NCI-H460 (cell line): ENCODE results near the gene CFTR. TPM values are rescaled to one million over a fixed set of nuclear protein-coding genes. Genes with fewer than 3 reads are reported as not detected.
"Not testable (repeated sequence)": the region's sequence is repeated elsewhere in the genome, so short reads cannot be mapped to it uniquely, and the experiment has no call there.

Source experiments
- DNase-seq: peaks from one replicate; pipeline ENCODE4 v3.0.0-alpha.2; 2016; ENCODE audit warnings: low read depth; ENCODE audit errors: extremely low read depth
- polyA plus RNA-seq: library from polyadenylated mRNA; depleted of rRNA; stranded (reverse); fragments of >200 nt; gene quantifications from 2 replicates; pipeline ENCODE4 v1.2.3, GENCODE V29; 2014; cell fraction: nucleus; rRNA removed
- total RNA-seq: library from RNA; depleted of rRNA; stranded (reverse); fragments of >200 nt; shearing (Covaris generic); gene quantifications from 2 replicates; pipeline ENCODE4 v1.2.3, GENCODE V29; 2014; rRNA removed

Gene CFTR
- not detected in 2 replicates for total RNA-seq
- polyA plus RNA-seq = not detected in 2 replicates

DNA sequence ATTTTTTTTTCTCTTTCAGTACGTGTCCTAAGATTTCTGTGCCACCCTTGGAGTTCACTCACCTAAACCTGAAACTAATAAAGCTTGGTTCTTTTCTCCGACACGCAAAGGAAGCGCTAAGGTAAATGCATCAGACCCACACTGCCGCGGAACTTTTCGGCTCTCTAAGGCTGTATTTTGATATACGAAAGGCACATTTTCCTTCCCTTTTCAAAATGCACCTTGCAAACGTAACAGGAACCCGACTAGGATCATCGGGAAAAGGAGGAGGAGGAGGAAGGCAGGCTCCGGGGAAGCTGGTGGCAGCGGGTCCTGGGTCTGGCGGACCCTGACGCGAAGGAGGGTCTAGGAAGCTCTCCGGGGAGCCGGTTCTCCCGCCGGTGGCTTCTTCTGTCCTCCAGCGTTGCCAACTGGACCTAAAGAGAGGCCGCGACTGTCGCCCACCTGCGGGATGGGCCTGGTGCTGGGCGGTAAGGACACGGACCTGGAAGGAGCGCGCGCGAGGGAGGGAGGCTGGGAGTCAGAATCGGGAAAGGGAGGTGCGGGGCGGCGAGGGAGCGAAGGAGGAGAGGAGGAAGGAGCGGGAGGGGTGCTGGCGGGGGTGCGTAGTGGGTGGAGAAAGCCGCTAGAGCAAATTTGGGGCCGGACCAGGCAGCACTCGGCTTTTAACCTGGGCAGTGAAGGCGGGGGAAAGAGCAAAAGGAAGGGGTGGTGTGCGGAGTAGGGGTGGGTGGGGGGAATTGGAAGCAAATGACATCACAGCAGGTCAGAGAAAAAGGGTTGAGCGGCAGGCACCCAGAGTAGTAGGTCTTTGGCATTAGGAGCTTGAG is at the start of gene CFTR:
Gene CFTR (plus strand): TSS at position 801 of the 830 bp plus-strand sequence. CDS start 70 bp downstream, outside the sequence.
- DNase-seq = no peak

DNA sequence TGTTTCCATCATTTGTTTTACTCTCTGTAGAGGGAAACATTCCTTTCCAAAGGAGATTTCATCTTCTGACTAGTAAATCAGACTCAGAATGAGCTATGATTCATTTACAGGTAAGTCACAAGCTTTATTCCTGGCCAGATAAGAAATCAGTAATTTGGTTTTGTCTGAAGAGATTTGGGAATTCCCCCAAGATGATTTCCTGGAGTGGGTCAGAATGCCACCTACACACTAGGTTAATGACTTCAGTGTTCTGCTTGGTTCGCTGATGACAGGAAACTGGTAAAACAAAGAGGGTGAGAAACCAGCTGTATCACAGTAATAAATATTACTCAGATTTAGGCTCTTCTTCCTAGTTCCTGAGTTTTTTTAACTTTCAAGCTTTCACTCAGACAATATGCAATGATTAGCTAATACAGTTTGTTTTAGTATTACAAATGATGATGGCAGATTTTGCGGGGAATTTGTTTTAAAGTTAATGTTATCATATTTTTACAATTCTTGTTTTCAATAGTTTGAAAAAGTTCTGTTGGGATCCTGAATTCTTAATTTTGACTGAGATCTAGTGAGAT is 44.3 kb upstream of the CFTR start:
- no peak for DNase-seq

- DNase-seq = no peak
Observed at GRCh38 chr7:117444646-117445045, 35.2 kb upstream of the CFTR start.

GRCh38 chr7:117445206-117445605 is 34.6 kb upstream of the CFTR start:
- no peak for DNase-seq

DNA sequence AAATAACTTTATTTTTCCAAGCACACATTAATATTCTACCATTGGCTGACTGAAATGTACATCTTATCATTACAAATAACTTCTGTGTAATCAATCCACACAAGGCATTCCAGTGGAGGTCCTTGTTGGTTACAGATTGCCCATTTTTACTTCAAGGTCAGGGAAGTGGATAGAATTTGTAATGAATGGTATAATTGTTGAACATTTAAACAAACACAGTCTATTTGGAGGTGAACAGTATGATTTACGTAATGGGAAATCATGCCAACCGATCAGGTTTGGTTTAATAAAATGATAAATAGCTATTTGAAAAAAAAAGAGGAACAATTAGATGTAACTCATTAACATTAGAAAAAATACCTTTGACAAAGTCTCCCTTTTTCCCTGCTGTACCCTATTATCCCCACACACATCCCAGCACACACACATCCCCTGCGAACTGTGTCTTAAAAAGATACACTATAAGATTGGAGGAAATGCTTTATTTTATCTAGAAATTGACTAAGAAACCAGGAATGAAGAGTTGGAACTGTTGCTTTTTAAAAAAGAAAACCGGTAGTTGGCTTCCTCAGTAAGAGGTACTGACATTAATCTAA is 33.5 kb upstream of the CFTR start:
- no peak for DNase-seq

DNA sequence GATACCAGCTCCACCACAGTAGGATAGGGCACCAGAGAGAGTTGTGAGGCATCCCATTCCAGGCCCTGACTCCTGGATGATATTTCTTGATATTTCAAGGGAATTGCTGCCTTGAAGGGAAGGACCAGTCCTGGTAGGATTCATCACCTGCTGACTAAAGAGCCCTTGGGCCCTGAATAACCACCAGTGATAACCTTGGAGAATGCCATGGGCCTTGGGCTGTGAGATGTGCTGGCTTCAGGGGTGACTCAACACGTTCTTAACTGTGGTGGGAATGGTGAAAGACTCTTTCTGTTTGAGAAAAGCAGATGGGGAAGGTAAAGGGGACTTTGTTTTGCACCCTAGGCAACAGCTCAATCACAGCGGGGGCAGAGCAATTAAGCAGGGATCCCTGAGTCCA is 31.2 kb upstream of the CFTR start:
- DNase-seq = no peak

- peak; percentile 26 for DNase-seq
Observed at GRCh38 chr7:117458977-117459583, 20.7 kb upstream of the CFTR start.

- DNase-seq = no peak
Observed at GRCh38 chr7:117459735-117460134, 20.1 kb upstream of the CFTR start.

- DNase-seq = not testable (repeated sequence)
Observed at GRCh38 chr7:117460815-117461214, 19.0 kb upstream of the CFTR start.

GRCh38 chr7:117468174-117468573 is 11.7 kb upstream of the CFTR start:
- DNase-seq = no peak

DNA sequence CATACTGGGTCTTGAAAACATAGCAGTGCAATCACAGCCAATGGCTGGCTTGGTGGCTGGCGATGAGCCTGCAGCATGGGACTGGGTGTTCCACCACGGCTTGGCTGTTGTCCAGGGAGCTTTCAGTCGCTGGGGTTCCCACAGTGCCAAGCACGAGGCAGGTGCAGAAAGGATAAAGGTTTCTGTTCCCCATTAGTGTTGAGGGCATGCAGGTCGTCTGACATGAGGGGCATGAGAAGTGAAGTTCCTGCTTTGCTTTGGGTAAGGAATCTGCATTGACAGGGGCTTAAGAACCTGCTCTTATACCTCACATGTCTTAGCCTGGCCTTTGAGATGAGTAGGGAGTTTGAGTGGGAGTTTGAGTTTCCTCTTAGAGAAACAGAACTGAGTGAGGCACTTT is 9.0 kb upstream of the CFTR start:
- no peak for DNase-seq

GRCh38 chr7:117472335-117472734 is 7.5 kb upstream of the CFTR start:
- no peak for DNase-seq

GRCh38 chr7:117476557-117477215 is 3.1 kb upstream of the CFTR start:
- no peak for DNase-seq

- DNase-seq = no peak
Observed at GRCh38 chr7:117478836-117479224, 995 bp upstream of the CFTR start.

GRCh38 chr7:117480055-117480362 is 184 bp downstream of the CFTR start:
- no peak for DNase-seq

DNA sequence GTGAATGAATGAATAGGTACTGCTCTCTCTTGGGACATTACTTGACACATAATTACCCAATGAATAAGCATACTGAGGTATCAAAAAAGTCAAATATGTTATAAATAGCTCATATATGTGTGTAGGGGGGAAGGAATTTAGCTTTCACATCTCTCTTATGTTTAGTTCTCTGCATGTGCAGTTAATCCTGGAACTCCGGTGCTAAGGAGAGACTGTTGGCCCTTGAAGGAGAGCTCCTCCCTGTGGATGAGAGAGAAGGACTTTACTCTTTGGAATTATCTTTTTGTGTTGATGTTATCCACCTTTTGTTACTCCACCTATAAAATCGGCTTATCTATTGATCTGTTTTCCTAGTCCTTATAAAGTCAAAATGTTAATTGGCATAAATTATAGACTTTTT is 1.2 kb downstream of the CFTR start:
- DNase-seq = no peak

GRCh38 chr7:117485118-117485620 is 5.3 kb downstream of the CFTR start:
- no peak for DNase-seq

DNA sequence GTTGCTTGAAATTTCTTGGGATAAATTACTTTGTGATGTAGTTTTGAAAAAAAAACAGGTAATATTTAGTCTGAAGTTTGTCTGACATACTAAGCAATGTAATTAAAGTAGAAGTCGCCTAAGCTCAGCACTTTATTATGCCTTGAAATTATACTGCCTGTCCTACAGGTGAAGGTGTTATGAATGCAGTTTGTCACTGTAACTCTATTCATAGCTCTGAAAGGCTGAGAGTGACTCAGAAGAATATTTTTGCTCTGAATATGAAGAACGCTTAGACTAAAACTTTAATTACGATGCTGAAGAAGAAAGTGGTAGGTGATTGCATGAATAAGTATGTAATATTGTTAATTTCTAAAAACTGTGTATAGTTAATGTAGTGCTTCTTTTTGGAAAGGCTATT is 9.2 kb downstream of the CFTR start:
- no peak for DNase-seq

DNA sequence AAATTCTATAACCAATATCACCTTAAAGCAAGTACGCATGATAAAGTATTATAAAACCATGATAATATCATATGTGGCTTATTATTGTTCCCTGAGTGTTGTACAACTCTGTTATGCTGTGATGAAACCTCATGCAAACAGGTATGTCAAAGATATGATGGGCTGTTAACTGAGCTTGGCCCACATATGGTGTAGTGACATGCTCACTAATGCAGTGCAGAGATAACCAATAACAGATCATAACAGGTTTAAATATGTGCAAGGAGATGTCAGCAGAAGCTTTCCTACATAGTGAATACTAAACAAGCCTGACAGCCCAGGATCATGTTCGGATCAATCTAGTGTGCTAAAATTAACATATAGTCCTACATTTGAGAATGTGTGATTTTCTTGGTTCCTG is 9.6 kb downstream of the CFTR start:
- DNase-seq = no peak

DNA sequence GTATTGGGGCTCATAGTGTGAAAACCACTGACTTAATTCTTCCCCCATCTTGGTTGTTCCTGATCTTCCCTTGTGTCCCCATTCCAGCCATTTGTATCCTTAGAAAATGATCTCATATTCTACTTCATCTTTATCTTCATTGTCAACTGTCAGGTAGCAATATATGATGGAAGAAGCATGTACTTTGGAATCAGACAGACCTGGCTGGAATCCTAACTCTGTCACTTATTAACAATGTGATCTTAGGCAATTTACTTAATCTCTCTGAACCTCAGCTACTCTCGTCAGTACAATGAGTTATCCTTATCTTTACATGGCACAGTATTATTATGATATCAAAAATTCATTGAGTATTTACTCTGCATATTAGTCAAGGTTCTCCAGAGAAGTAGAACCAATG is 10.1 kb downstream of the CFTR start:
- DNase-seq = no peak

- no peak for DNase-seq
Observed at GRCh38 chr7:117492649-117493048, 12.8 kb downstream of the CFTR start.
